HCT116 (cell line): ENCODE results near the gene SPSB3. TPM values are rescaled to one million over a fixed set of nuclear protein-coding genes. Genes with fewer than 3 reads are reported as not detected.

Source experiments
- ATAC-seq: fragments of 200-7000 bp; cut with Tn5 transposase; 2 replicates; pipeline ENCODE4 v1.9.1; 2020; ENCODE audit warnings: mild to moderate bottlenecking, moderate library complexity
- BruUV-seq: library from RNA; stranded (reverse); fragments of 400-500 nt; replicated peaks from 2 replicates; lab custom pipeline; 2021; lab: Mats Ljungman, UMichigan
- CTCF ChIA-PET: fragments of 300-600 bp; sonication (Branson Sonifier 250); formaldehyde crosslinking; loops from one replicate; lab custom pipeline; 2021; ENCODE audit warnings: antibody characterized with exemption; lab: Charles Lee
- POLR2A ChIA-PET: fragments of 300-600, 350-600 bp; sonication (Branson Sonifier 250); formaldehyde crosslinking; loops from one replicate; lab custom pipeline; 2021; ENCODE audit warnings: antibody characterized with exemption; lab: Charles Lee
- RAD21 ChIA-PET, 2 experiments: fragments of 300-600 bp; sonication (Branson Sonifier 250); formaldehyde crosslinking; loops; one replicate each; lab custom pipeline; 2023; ENCODE audit warnings: low total read pairs in 2 of 2; ENCODE audit not compliant: uncharacterized antibody in 2 of 2, unreplicated experiment in 2 of 2, low non-redundant PET in 1 of 2; lab: Charles Lee
- DNase-seq: peaks from one replicate; pipeline ENCODE4 v3.0.0-alpha.2; 2010; ENCODE audit warnings: low read depth, low spot score
- H2AFZ ChIP-seq: fragments of 200-600 bp; shearing (Covaris generic), sonication (generic); 2 replicates; pipeline ENCODE4 v1.6.1; 2017; ENCODE audit warnings: low read depth, mixed run types, mixed read lengths, antibody characterized with exemption, low read length; ENCODE audit not compliant: poor library complexity, severe bottlenecking
- H3K27ac ChIP-seq: 2 replicates; pipeline ENCODE4 v1.5.1; 2012; ENCODE audit warnings: low read depth, low read length
- H3K27me3 ChIP-seq: fragments of 200-600 bp; sonication (generic); 2 replicates; pipeline ENCODE4 v1.6.1; 2016; ENCODE audit warnings: mixed run types, low read length, mixed read lengths; ENCODE audit not compliant: insufficient read depth
- H3K36me3 ChIP-seq, 2 experiments: fragments of 200-500 bp in 1 of 2; fragments of 200-600 bp in 1 of 2; sonication (Bioruptor generic) in 1 of 2; sonication (generic) in 1 of 2; 2 replicates each; pipeline versions ENCODE4 v1.5.1 to v1.6.1; 2014 to 2016; ENCODE audit warnings: low read length in 2 of 2, inconsistent platforms in 1 of 2, mixed read lengths in 1 of 2, mixed run types in 1 of 2; ENCODE audit not compliant: insufficient read depth in 2 of 2, control insufficient read depth in 1 of 2
- H3K4me1 ChIP-seq, 2 experiments: fragments of 200-600 bp in 1 of 2; sonication (generic) in 1 of 2; 2 replicates each; pipeline versions ENCODE4 v1.5.1 to v1.6.1; 2012 to 2017; ENCODE audit warnings: low read length in 2 of 2, inconsistent platforms in 1 of 2, mild to moderate bottlenecking in 1 of 2, mixed read lengths in 1 of 2, mixed run types in 1 of 2, moderate library complexity in 1 of 2; ENCODE audit not compliant: insufficient read depth in 2 of 2, control insufficient read depth in 1 of 2
- H3K4me2 ChIP-seq: fragments of 200-600 bp; sonication (generic); 2 replicates; pipeline ENCODE4 v1.6.1; 2017; ENCODE audit warnings: mixed run types, low read length, mixed read lengths
- H3K4me3 ChIP-seq, 2 experiments: fragments of 200-600 bp in 1 of 2; sonication (generic) in 1 of 2; replicated peaks in 1 of 2; 2 replicates each; pipeline ENCODE4 v1.5.1; 2011 to 2016; ENCODE audit warnings: low read length in 2 of 2, control low read depth in 1 of 2, low read depth in 1 of 2, mild to moderate bottlenecking in 1 of 2, mixed read lengths in 1 of 2, mixed run types in 1 of 2
- H3K79me2 ChIP-seq: fragments of 200-600 bp; sonication (generic); 2 replicates; pipeline ENCODE4 v1.6.1; 2017; ENCODE audit warnings: mild to moderate bottlenecking, mixed run types, low read length, moderate library complexity, mixed read lengths; ENCODE audit not compliant: insufficient read depth
- H3K9ac ChIP-seq: fragments of 200-600 bp; sonication (generic); 2 replicates; pipeline ENCODE4 v1.6.1; 2016; ENCODE audit warnings: low read length, mixed read lengths
- H3K9me2 ChIP-seq: fragments of 200-600 bp; sonication (generic), shearing (Covaris generic); 2 replicates; pipeline ENCODE4 v1.6.1; 2017; ENCODE audit warnings: mixed run types, mild to moderate bottlenecking, moderate library complexity; ENCODE audit not compliant: insufficient read depth
- H3K9me3 ChIP-seq, 2 experiments: fragments of 200-500 bp in 1 of 2; fragments of 200-600 bp in 1 of 2; sonication (Bioruptor generic) in 1 of 2; sonication (generic) in 1 of 2; 2 replicates each; pipeline ENCODE4 v1.6.1; 2014 to 2017; ENCODE audit warnings: low read length in 2 of 2, mixed read lengths in 2 of 2, inconsistent platforms in 1 of 2, low read depth in 1 of 2, mild to moderate bottlenecking in 1 of 2, mixed run types in 1 of 2, moderate library complexity in 1 of 2; ENCODE audit not compliant: control insufficient read depth in 1 of 2, insufficient read depth in 1 of 2
- H4K20me1 ChIP-seq: fragments of 200-600 bp; sonication (generic), shearing (Covaris generic); 2 replicates; pipeline ENCODE4 v1.6.1; 2017; ENCODE audit warnings: mixed run types, mild to moderate bottlenecking, moderate library complexity; ENCODE audit not compliant: insufficient read depth
- CEBPB ChIP-seq: IDR thresholded peaks from 2 replicates; pipeline ENCODE4 v1.6.1; 2012; ENCODE audit warnings: low read depth
- ELF1 ChIP-seq: IDR thresholded peaks from 2 replicates; pipeline ENCODE4 v1.6.1; 2012; ENCODE audit warnings: low read depth, borderline replicate concordance
- EZH2phosphoT487 ChIP-seq: fragments of 200-600 bp; IDR thresholded peaks from 2 replicates; pipeline ENCODE4 v1.6.1; 2018; ENCODE audit warnings: antibody characterized with exemption, borderline replicate concordance
- POLR2AphosphoS5 ChIP-seq: IDR thresholded peaks from 2 replicates; pipeline ENCODE4 v1.6.1; 2011; ENCODE audit warnings: mild to moderate bottlenecking, low read depth, low read length, moderate library complexity
- SIN3A ChIP-seq: IDR thresholded peaks from 2 replicates; pipeline ENCODE4 v1.6.1; 2012; ENCODE audit warnings: low read depth
- SP1 ChIP-seq: IDR thresholded peaks from 2 replicates; pipeline ENCODE4 v1.6.1; 2012; ENCODE audit warnings: low read depth
- SRF ChIP-seq: IDR thresholded peaks from 2 replicates; pipeline ENCODE4 v1.6.1; 2012; ENCODE audit warnings: low read depth
- ZNF274 ChIP-seq: fragments of 200-500 bp; sonication (Bioruptor generic); IDR thresholded peaks from 2 replicates; pipeline ENCODE4 v1.6.1; 2014; ENCODE audit warnings: mild to moderate bottlenecking, low read depth, low read length, inconsistent platforms
- intact Hi-C: fragments of 100-400 bp; cut with micrococcal nuclease; formaldehyde crosslinking; loops from 2 replicates; pipeline ENCODE4 v1.10.0; 2022
- total RNA-seq: library from RNA; stranded (reverse); gene quantifications from one replicate; pipeline ENCODE4 v1.2.1, GENCODE V29; 2021; ENCODE audit not compliant: unreplicated experiment
- TF ChIP-seq, protein P1 (sequence below): IDR thresholded peaks from 2 replicates; pipeline ENCODE4 v1.6.1; 2012; ENCODE audit warnings: low read depth
- TF ChIP-seq, protein P2 (sequence below), 3 experiments: fragments of 200-600 bp in 1 of 3; sonication (generic) in 1 of 3; IDR thresholded peaks in 2 of 3; conservative IDR thresholded peaks in 1 of 3; 2 replicates each; pipeline ENCODE4 v1.5.1; 2012 to 2017; ENCODE audit warnings: low read depth in 2 of 3, low read length in 2 of 3, antibody characterized with exemption in 1 of 3, borderline replicate concordance in 1 of 3, control low read depth in 1 of 3, mild to moderate bottlenecking in 1 of 3, mixed read lengths in 1 of 3, mixed run types in 1 of 3, moderate library complexity in 1 of 3; ENCODE audit not compliant: insufficient read depth in 1 of 3

SPSB3 gene
- total RNA-seq, 1 experiment from 2014 or later, result 31.6 TPM

DNA sequence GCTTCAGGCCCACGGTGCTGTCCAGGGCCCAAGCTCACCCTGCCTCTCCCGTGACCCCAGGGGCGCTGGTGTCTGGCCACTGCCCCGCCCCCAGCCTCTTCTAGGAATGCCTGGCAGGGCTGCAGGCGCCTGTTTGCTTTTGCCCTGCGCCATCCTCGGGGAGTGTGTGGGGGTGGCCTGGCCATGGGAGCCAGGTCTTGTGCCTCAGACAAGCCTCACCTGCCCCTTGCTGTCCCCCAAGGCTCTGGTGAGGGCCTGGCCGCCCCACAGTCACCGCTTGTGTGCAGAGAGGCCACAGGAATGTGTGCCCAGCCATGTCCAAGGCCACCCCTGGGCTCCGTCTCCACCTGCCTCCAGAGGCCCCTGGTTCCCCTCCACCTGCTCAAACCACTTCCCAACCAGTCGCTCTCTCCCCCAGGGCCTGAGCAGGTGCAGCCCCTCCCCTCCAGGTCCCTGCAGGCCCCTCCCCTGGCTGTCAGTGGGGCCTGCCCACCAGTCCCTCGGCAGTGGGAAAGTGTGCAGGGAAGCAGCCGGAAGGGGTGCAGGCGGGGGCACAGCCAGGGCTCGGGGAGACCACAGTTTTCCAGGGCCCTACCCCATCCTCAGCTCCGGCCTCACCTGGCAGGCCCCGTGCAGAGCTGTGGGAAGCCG lies 12.0 kb upstream of the SPSB3 start (continued):
- TF ChIP-seq, protein P1, sequence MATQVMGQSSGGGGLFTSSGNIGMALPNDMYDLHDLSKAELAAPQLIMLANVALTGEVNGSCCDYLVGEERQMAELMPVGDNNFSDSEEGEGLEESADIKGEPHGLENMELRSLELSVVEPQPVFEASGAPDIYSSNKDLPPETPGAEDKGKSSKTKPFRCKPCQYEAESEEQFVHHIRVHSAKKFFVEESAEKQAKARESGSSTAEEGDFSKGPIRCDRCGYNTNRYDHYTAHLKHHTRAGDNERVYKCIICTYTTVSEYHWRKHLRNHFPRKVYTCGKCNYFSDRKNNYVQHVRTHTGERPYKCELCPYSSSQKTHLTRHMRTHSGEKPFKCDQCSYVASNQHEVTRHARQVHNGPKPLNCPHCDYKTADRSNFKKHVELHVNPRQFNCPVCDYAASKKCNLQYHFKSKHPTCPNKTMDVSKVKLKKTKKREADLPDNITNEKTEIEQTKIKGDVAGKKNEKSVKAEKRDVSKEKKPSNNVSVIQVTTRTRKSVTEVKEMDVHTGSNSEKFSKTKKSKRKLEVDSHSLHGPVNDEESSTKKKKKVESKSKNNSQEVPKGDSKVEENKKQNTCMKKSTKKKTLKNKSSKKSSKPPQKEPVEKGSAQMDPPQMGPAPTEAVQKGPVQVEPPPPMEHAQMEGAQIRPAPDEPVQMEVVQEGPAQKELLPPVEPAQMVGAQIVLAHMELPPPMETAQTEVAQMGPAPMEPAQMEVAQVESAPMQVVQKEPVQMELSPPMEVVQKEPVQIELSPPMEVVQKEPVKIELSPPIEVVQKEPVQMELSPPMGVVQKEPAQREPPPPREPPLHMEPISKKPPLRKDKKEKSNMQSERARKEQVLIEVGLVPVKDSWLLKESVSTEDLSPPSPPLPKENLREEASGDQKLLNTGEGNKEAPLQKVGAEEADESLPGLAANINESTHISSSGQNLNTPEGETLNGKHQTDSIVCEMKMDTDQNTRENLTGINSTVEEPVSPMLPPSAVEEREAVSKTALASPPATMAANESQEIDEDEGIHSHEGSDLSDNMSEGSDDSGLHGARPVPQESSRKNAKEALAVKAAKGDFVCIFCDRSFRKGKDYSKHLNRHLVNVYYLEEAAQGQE, result no peak
- TF ChIP-seq, protein P2, sequence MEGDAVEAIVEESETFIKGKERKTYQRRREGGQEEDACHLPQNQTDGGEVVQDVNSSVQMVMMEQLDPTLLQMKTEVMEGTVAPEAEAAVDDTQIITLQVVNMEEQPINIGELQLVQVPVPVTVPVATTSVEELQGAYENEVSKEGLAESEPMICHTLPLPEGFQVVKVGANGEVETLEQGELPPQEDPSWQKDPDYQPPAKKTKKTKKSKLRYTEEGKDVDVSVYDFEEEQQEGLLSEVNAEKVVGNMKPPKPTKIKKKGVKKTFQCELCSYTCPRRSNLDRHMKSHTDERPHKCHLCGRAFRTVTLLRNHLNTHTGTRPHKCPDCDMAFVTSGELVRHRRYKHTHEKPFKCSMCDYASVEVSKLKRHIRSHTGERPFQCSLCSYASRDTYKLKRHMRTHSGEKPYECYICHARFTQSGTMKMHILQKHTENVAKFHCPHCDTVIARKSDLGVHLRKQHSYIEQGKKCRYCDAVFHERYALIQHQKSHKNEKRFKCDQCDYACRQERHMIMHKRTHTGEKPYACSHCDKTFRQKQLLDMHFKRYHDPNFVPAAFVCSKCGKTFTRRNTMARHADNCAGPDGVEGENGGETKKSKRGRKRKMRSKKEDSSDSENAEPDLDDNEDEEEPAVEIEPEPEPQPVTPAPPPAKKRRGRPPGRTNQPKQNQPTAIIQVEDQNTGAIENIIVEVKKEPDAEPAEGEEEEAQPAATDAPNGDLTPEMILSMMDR (IDR thresholded peaks at IDR 0.05 in 2 of 3, conservative IDR thresholded peaks at IDR 0.05 in 1 of 3; ENCODE audit: borderline replicate concordance in 1 of 3, insufficient read depth in 1 of 3, low read depth in 2 of 3, low read length in 2 of 3), result no peak
- no peak for TF ChIP-seq SP1

DNA sequence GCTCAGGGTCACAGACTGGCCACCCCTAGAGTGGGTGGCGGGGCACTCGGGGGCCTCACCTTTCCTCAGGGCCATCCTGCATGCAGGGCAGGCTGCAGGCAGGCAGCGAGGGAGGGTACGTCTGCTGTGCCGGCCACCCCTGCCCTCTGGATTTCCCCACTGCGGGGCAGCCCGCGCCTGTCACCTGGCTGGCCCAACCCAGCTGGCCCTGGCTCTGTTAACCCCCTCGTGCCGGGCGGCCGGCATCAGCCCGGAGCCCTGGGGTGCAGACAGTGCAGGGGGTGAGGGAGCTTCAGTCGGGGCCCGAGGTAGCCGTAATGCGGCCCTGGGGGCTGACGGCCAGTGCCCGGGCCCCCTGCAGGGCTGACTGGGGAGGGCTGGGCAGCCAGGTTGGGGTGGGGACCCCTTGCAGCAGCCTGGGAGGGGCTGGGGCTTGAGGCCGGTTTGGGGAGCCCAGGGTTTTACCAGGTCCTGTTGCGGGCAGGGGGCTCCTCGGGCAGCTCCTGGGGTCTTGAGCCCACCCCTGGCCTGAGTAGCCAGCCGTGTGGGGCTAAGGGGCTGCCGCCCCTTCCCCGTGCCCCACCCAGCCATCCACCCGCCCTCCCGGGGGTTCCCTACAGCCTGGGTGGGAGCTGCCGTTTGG lies 11.3 kb upstream of the SPSB3 start, which contains the start of gene IGFALS:
TSS of gene IGFALS (minus strand) at position 128 of the 643 bp plus-strand sequence. CDS start at position 75, 53 bp downstream.
- Histone ChIP-seq H3K79me2 (no peaks in the 10 kb centered on the region), H3K4me1 (no peaks in the 10 kb centered on the region), H3K27ac (no peak within 1 kb of the TSS), H3K9me2 (no peaks in the 10 kb centered on the region), H3K4me3 (no peak within 1 kb of the TSS), H3K27me3 (no peaks in the 10 kb centered on the region), H3K9ac (no peak within 1 kb of the TSS), H2AFZ (no peak within 1 kb of the TSS), H3K9me3 (no peaks in the 10 kb centered on the region), H4K20me1 (no peaks in the 10 kb centered on the region), H3K4me2 (no peak within 1 kb of the TSS), H3K36me3 (no peaks in the 10 kb centered on the region)
- RAD21 ChIA-PET, result no interaction called here
- CTCF ChIA-PET, result no interaction called here
- ATAC-seq, result no peak
- BruUV-seq, result no TSS peak
- intact Hi-C loops, result no loop called here
- POLR2A ChIA-PET, result no interaction called here
- DNase-seq, result no peak
- TF ChIP-seq, protein P2 (IDR thresholded peaks at IDR 0.05 in 2 of 3, conservative IDR thresholded peaks at IDR 0.05 in 1 of 3; ENCODE audit: borderline replicate concordance in 1 of 3, insufficient read depth in 1 of 3, low read depth in 2 of 3, low read length in 2 of 3), result no peak
- TF ChIP-seq ZNF274, result no peak
- TF ChIP-seq CEBPB, result no peak
- TF ChIP-seq SIN3A, result no peak
- no peak for TF ChIP-seq SRF
- TF ChIP-seq POLR2AphosphoS5, result no peak
- TF ChIP-seq, protein P1, result no peak
- TF ChIP-seq ELF1, result no peak
- no peak for TF ChIP-seq EZH2phosphoT487
